ENCODE data around the gene PDE11A. TPM values are rescaled to one million over a fixed set of nuclear protein-coding genes. Genes with fewer than 3 reads are reported as not detected.

The PDE11A gene
- total RNA-seq, 1 donor from 2014 or later, result 2.4 TPM

DNA sequence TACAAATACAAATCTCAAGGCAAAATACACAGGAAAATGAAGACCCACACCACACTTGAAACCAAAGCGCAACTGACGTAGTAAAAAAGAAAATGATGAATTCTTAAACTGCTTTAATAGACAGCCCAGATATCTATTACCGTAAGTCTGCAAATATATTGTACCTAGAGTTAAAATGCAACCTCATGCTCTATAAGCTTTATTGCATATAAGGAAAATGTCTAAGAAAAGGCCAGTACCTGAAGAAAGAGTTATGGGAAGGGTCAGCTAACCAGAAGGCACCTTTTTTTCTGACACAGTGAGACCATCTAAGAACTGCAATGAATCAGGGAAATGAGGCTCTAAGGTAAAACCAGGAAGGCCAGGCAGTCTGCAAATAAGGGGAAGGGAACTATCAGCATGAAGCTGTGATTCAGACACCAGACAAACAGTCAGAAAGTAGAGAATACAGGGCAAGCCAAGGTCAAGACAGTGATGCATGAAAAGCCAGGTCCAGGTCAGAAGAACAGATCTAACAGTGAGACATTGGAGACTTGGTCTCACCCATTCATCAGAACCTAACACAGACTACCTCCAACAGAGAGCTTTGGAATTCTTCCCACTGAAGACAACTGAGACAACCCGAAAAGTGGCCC, 46.9 kb downstream of the PDE11A start:
- intact Hi-C loops (cut with DNase I), result no loop called here
- DNase-seq (ENCODE audit: low spot score) (no peak), ATAC-seq (no peak)

DNA sequence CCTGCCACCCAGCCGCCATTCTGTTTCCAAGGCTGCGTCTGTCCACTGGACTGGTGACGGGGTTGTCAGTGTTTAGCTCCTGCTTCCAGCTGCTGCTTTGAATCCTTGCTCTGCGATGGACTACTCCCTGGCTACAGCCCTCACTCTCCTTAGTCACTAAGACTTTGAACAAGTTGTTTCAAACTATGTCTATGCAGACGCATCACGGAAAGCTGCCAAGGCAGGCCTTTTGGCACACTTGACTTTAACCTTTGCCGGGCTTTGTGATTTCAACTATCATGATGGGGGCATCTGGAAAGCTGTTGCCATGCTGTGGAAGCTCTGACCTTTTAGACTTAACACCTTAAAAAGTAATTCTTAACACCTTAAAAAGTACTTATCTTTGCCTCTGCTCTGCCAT, 54.4 kb downstream of the PDE11A start:
- ATAC-seq, result no peak
- intact Hi-C loops (cut with DNase I), result no loop called here
- DNase-seq (ENCODE audit: low spot score), result no peak

DNA sequence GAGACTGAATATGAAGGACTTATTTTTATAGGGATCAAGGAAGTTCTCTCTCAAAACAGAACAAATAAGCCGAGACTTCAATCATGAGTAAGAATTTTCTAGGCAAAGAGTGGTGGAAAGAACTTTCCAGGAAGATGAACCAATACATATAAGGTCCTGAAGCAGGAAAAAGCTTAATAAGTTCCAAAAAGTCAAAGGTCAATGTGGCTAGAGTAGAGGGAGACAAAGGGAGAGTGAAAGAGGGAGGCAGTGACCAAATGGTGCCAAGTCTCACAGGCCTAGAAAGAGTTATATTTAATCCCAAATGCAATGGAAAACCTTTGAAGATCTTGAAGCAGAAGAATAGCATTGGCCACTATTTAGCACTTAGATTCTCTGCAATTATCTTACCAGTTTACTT, 56.0 kb downstream of the PDE11A start:
- ATAC-seq, result no peak
- intact Hi-C loops (cut with DNase I), result no loop called here

DNA sequence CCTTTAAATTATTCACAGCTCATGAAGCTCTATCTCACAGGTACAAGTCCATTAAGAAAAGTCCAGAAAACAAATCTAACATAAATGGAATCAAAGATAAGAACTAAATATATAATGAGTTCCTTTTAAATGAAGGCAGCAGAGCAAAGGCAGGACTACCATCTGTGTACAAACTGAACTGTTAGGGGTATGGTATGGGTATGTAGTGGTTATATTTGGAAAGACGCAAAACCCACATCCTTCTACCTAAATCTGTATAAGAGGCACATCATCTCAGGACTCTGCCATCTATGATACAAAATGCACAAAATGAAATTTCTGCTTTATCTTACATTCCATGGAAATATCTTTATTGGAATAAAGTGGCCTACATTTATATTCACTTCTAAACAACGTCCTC, 59.9 kb downstream of the PDE11A start:
- ATAC-seq, result no peak
- intact Hi-C loops (cut with DNase I), result no loop called here
- no peak for DNase-seq (ENCODE audit: low spot score)

More for the DNA sequence above, 56.0 kb downstream of the PDE11A start:
- no peak for DNase-seq (ENCODE audit: low spot score)

DNA sequence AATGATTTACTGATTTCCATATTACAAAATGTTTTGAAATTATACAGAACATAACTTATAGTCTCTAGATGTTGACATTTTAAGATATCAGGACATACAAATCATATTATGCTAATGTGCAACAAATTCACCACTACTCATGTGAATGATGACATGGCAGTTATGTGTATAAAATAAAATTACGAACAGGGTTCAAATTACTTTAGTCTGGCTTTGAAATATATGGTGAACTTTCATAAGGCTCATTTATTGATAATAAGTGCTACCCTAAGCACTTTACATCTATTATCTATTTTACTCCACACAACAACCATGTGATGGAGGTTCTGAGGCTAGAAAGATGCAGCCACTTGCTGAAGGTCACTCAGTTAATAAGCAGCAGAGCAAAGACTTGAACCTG, 62.8 kb downstream of the PDE11A start:
- intact Hi-C loops (cut with DNase I), result no loop called here
- DNase-seq (ENCODE audit: low spot score) (no peak), ATAC-seq (no peak)

DNA sequence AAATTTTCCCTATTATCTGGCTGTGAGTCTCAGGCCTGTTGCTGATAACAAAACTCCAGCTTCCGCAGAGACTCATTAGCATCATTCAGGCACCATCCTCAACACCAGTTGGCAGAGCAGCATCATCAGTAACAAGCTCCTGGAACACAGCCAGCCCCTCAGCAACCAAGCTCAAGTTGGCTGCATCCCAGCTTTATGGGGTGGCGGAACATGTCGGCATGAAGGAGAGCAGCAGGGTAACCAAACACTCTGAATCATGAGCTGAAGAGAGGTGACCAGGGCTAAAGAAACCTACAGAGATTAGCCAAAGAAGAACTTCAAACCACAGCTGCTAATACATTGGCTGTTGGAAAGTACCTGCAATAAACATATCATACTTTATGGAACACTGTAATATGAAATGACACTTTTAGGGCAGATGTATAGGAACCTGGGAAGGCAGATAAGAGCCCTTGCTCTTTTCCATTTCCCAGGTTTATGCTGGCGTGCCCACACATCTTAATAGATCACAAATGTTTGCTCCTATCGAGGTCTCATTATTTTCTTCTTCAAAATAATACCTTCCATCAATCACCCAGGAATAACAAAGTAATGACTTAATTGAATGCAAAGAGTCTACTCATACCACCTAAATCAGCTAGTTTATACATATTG, 63.8 kb downstream of the PDE11A start:
- DNase-seq (ENCODE audit: low spot score), result no peak
- intact Hi-C loops (cut with DNase I), result no loop called here
- no peak for ATAC-seq

DNA sequence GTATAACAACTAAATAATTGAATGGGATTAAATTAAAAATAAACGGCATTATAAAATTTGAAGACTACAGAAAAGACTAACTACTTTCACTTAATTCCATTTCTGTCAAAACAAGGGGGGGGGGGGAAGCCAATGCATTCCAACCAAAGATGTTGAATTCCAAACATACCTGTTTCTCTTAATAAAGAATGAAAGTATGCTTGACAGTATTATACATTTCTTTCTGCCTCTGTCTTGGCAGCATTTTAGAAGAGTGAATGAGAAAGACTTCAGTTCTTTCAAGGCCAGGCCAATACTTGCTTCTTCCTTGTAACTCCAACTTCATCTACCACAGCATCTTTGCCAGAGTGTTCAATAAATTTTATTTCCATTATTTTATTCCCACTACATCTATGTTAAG, 65.9 kb downstream of the PDE11A start:
- no peak for ATAC-seq
- DNase-seq (ENCODE audit: low spot score), result no peak
- intact Hi-C loops (cut with DNase I), result no loop called here

DNA sequence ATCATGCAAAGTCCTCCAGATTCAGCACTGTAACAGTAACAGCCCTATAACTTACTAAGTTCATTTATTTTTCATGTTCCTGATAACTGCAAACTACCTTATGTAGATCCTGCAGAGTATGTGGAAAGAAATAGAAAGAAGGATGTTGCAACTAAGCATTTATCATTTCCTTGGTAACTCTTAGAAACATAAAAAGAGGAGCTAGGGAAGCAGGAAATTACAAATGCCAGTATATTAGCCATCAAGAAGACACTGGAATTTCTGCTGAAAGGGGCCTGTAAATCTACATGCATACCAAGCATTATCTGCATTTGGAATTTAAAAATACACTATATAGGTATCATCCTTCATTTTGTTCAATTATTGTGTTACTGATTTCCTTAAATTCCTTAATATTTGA, 66.8 kb downstream of the PDE11A start:
- DNase-seq (ENCODE audit: low spot score) (no peak), ATAC-seq (no peak)
- intact Hi-C loops (cut with DNase I), result no loop called here

DNA sequence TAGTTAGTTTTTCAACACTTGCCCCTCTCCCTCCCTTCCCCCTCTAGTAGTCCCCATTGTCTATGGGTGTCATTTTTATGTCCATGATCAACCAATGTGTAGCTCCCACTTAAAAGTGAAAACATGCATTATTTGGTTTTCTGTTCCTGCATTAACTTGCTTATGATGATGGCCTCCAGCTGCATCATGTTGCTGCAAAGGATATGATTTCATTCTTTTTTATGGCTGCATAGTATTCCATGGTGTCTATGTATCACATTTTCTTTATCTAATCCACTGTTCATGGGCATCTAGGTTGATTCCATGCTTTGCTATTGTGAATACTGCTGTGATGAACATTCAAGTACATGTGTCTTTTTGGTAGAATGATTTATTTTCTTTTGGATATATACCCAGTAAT, 70.5 kb downstream of the PDE11A start:
- DNase-seq (ENCODE audit: low spot score) (no peak), ATAC-seq (no peak)
- intact Hi-C loops (cut with DNase I), result no loop called here

DNA sequence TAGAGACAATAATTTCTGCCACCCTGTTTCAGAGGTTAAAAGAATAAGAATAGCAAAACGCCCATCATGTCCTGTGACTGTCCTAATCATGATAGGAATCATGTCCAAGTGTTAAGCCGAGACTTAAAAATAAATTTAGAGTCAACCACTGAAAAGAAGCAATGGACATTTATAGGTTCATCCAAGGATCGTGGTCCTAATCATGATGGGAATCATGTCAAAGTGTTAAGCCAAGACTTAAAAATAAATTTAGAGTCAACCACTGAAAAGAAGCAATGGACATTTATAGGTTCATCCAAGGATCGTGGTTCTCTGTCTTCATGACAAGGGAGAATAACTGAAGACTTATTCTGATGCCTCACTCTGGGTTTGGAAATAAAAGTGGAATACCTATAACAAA, 73.6 kb downstream of the PDE11A start:
- ATAC-seq (no peak), DNase-seq (ENCODE audit: low spot score) (no peak)
- intact Hi-C loops (cut with DNase I), result no loop called here

DNA sequence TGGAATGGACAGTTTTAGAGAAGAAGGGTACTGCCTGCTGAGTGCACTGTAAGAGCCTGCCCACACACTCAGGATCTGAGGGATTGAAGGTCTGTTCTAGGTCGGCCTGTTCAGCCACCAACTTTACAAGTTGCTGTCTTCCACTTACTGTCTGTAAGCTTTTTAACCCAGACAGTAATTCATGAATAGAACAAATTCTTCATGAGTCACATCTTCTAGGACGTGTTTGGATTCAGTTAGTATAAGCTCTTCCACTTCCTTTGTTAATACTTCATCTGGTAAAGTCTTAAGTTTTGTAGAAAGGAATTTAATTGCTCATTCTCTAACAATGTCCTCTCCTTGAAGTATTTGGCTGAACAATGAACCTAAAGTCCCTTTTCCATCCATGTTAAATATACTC, 74.6 kb downstream of the PDE11A start:
- no peak for DNase-seq (ENCODE audit: low spot score)
- ATAC-seq, result no peak
- intact Hi-C loops (cut with DNase I), result no loop called here

DNA sequence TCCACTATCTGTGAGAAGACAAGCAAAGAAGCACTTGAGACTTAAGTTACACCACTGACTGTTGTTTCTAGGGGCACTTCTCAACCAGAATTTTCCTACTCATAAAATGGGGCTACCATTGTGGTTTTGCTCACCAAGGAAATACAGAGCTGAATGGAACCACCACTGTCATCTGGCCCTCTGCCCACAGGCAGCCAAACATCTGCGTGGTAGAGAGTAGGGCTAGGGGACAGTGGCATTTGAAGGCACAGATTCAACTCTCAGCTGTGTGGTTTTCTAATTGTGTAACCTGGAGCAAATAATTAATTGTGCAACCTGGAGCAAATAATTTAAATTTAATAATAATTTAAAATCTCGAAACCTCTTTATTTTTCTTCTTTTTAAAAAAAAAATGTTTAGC, 79.6 kb downstream of the PDE11A start:
- intact Hi-C loops (cut with DNase I), result no loop called here
- no peak for DNase-seq (ENCODE audit: low spot score)
- ATAC-seq, result no peak

DNA sequence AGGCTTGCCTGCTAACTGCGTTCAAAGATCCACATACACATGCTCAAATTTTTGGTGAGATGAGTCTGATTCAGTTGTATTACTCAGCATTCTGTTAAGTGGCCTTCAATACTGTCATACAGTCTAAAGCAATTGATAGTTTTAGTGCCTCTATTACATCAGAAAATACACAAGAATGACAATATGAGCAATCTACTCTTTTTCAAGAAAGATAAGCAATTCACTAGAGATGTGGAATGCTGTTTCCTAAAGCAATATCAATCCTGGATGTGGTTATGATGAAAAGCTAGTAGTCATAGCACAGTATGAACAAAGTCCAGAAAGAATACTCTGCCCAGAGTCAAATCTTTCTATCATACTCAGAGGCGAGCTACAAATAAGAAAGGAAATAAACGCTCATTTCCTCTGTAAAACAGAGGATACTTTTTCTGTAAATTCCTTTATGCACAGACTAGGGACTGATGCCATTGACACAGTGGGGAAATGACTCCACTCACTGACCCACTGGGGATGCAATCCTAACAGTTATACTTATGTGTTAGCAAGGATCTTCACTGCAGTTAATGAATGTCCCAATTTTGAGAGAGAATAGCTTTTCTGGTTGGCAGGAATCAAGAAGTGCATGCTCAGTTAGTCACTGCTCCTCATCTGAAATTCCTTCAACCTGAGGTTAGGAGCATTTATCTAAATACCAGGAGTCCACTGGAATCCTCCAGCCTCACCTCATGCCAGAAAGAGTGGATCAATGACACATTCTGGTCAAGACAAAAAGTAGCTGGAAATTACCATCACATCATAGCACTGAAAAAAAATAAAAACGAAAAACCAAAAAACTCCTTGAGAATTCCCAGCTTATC, 83.3 kb downstream of the PDE11A start:
- intact Hi-C loops (cut with DNase I), result no loop called here
- ATAC-seq (no peak), DNase-seq (ENCODE audit: low spot score) (no peak)

DNA sequence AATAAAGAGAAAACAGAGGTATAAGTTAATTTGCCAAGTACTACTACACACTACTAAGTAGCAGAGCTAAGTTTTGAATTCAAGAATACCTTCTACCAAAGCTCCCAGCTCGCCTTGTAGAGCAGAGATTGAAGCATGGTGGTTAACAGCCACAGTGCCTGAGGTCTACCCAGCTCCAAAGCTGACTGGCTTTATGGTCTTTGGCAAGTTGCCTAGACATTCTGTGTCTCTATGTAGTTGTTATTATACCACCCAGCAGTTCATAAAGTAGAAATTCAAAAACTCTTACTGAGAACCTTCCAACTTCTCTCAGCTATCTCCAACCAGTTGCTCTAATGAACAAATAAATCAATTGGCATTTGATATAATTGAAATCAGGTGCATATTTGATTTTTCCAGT, 87.8 kb downstream of the PDE11A start:
- intact Hi-C loops (cut with DNase I), result no loop called here
- ATAC-seq, result no peak
- no peak for DNase-seq (ENCODE audit: low spot score)

DNA sequence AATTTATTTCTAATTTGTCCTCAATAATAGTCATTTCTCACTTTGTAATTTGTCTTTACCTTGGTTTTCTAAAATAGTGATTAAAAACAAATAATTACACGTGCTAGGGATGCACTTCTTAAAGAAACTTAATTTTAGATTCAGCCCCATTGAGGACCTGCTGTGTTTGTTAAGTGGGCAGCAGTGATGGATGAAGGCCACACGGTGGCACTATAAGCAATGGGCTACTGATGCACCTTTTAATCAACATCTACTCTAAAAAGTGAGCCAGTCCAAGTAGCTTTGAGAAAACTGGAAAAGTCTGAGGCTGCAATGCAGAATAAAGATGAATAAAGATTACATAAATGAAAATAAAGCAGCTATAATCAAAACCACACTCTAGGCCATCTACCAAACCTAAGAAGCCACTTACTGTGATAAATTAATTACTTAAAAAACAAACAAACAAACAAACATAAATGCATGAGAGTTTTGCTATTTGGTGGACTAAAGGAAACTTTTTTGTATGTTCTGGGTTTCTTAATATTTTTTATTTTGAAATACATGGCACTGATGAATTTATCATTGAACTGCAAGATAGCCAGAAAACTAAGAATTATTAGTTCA, 89.3 kb downstream of the PDE11A start:
- no peak for DNase-seq (ENCODE audit: low spot score)
- ATAC-seq, result no peak
- intact Hi-C loops (cut with DNase I), result no loop called here

DNA sequence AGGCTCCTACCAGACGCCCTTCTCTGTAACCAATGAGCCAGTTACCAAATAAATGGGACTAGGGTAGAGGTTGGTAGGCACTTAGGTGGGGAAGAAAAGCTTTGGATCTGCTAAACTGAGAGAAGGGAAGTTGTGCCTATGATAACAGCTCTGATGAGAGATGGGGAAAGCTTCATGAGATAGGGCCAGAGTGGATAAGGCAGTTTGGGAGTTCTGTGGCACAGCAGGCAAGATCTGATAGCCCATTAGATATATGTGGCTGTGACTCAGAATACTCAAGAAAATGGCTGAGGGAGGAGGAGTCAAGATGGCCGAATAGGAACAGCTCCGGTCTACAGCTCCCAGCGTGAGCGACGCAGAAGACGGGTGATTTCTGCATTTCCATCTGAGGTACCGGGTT, 99.8 kb downstream of the PDE11A start:
- ATAC-seq (no peak), DNase-seq (ENCODE audit: low spot score) (no peak)
- intact Hi-C loops (cut with DNase I), result no loop called here

DNA sequence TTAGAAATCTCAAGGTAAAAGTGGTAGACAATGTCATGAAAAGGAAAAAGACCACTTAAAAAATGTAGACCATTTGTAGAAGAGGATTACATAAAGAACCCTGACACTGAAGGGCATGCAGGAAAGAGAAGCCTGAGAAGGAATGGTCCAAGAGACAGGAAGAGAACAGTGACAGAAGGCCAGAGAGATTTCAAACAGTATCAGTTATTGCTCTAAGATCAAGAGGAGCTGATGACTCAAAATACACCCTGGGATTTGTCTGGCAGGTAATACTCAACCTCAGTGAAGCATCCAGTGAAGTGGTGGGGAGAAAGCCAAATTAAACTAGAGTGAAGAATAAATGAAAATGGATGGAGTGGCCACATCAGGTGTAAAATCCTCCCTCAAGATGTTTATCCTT, 100.5 kb downstream of the PDE11A start:
- ATAC-seq (no peak), DNase-seq (ENCODE audit: low spot score) (no peak)
- intact Hi-C loops (cut with DNase I), result no loop called here

DNA sequence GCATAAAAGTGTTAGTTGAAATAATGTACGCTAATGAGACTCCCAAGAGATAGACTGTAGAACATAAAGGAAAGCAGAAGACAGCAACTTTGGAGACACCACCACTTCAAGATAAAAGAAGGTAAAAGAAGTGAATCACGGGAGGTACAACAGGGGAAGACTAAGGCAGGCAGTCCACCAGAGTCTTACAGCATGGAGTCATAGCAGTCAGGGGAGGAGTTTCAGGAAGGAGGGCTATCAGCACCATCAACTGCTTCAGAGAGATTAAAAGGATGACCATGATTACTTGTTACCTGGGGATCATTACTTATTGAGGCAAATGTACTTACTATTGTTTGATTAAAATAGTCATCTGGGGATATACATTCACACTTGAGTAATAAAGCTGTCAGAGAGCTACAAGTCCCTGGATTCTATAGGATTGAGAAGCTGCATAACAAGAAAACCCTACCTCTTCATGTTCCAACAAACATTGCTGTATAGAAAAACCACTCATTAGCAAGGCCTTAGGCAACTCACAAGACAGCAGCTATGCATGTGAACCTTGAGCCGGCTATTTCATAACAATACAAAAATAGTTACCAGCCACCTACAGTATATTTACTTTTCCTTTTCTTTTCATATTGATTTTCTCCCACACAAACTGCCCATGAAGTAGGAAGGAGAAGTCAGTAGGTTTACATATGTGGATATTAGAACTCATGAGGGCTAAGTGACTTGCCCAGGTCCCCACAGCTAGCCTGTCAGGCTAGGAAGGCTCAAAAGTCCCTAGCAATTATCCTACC, 101.7 kb downstream of the PDE11A start:
- DNase-seq (ENCODE audit: low spot score) (no peak), ATAC-seq (no peak)
- intact Hi-C loops (cut with DNase I), result no loop called here

DNA sequence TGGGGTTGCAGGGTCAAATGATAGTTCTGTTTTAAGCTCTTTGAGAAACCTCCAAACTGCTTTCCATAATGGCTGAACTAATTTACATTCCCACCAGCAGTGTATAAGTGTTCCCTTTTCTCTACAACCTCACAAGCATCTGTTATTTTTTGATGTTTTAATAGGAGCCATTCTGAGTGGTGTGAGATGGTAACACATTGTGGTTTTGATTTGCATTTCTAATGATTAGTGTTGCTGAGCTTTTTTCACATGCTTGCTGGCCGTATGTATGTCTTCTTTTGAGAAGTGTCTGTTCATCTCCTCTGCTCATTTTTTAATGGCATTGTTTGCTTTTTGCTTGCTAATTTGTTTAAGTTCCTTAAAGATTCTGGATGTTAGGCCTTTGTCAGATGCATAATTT, 107.7 kb downstream of the PDE11A start:
- ATAC-seq, result no peak

More for the DNA sequence above, 107.7 kb downstream of the PDE11A start:
- DNase-seq (ENCODE audit: low spot score), result no peak
- intact Hi-C loops (cut with DNase I), result no loop called here

Data from sciatic nerve (tissue), 2 donors.